ENCODE measurements around the gene TH. TPM values are rescaled to one million over a fixed set of nuclear protein-coding genes. Genes with fewer than 3 reads are reported as not detected.

The TH gene
- total RNA-seq, 2 donors from 2014 or later: not detected

Small RNAs within 50 kb of the gene (microRNA-seq; reads per million reads assigned to microRNA genes)
- 0 reads per million in 2 donors for gene MIR4686
- 13.3 to 58.5 reads per million in 2 donors for gene MIR483

Other genes starting within 250 kb of the TH start
- 10 to 100 TPM; 65.8 to 79.0 TPM for gene MRPL23, start 224.5 kb downstream of the TH start, total RNA-seq
- gene H19, start 174.0 kb downstream of the TH start, total RNA-seq: 10 to 100 TPM in 1 of 2 donors, 1 to 10 TPM in 1; 7.4 to 14.2 TPM
- gene IGF2, start 32.4 kb downstream of the TH start, total RNA-seq: 10 to 100 TPM in 1 of 2 donors, 1 to 10 TPM in 1; 7.3 to 10.8 TPM
- gene INS, start 10.6 kb downstream of the TH start, total RNA-seq: 1 to 10 TPM in 1 of 2 donors, not detected in 1; 1.3 TPM
- gene ASCL2, start 98.8 kb upstream of the TH start, total RNA-seq: 10 to 100 TPM in 1 of 2 donors, 1 to 10 TPM in 1; 6.3 to 10.4 TPM
- gene C11orf21, start 130.1 kb upstream of the TH start, total RNA-seq: under 1 TPM; 0.15 to 0.78 TPM
- gene TSPAN32, start 130.2 kb upstream of the TH start, total RNA-seq: 1 to 10 TPM in 1 of 2 donors, not detected in 1; 1.3 TPM
- 100 to 1,000 TPM; 111 to 217 TPM for gene CD81, start 205.5 kb upstream of the TH start, total RNA-seq
- gene TSSC4, start 228.9 kb upstream of the TH start, total RNA-seq: 10 to 100 TPM; 39.9 to 40.4 TPM

All from left colon (tissue), 2 donors.